Kidney capillary endothelial cell (primary cell): ENCODE measurements around the gene GORASP1.

Experiments
- DNase-seq: peaks from one replicate; pipeline ENCODE4 v3.0.0-alpha.2; 2018; ENCODE audit warnings: low spot score

Gene GORASP1

DNA sequence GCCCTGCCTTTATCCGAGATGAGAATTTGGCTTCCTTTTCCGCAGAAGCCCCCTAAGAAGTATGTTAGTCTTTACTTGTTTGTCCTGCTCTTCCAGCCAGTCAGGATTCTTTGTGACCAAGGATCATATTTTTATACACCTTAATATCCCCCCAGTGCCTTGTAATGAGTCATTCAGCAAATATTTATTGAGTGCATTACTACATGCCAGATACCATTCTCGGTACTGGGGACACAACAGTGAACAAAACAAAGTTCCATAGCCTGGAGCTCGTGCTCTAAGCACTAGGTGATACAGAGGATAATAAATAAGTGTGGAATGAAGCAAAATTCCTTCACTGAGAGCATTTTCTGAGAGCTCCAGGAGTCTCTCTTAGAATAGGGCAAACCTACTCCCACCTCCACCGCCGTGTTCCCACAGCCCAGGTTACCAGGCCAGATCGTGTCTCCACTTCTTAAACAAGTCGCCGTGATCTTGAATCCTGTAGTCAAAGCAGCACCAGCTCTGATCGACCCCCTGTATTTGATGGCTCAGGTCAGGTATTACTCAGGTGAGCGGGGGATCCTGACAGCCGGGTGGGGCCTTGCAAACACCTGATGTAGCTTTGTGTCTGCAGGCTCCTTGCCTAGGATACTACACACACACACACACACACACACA lies 18.5 kb upstream of the GORASP1 start:
- DNase-seq = no peak

DNA sequence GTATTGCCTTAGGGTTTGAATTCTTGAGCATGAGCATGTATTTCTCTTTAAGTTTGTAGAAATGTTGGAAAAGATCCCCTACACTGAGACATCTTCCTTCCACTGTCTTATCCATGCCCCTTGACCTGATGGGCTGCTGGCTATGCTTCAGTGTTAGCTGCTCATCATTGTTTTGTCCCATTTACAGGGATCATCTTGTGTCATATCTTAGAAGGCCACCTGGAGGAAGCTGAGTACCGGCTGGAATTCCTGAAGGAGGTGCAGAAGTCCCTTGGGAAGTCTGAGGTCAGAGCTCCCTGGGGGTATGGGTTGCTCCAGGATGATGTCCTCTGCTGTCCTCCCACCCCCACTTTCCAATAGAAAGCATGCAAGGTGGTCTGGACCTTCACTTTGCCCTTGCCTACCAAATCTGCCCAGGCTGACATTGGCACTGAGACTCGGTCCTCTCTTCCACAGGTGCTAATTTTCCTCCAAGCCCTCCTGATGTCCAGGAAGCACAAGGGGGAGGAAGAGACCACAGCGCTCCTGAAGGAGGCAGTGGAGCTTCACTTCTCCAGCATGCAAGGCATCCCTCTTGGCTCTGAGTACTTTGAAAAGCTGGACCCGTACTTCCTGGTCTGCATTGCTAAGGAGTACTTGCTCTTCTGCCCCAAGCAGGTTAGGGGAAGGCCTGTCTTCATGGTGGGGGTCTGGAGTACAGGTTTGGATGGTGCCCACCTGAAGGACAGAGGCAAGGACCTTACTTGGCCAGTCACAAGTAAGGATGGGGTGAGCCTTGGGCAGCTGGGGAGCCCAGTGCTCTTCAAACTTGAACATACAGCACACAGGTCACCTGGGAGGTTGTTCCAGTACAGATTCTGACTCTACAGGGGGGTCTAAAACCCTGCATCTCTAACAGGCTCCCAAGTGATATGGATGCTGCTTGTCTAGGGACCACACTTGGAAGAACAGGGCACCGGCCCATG lies 17.7 kb upstream of the GORASP1 start:
- DNase-seq = no peak

DNA sequence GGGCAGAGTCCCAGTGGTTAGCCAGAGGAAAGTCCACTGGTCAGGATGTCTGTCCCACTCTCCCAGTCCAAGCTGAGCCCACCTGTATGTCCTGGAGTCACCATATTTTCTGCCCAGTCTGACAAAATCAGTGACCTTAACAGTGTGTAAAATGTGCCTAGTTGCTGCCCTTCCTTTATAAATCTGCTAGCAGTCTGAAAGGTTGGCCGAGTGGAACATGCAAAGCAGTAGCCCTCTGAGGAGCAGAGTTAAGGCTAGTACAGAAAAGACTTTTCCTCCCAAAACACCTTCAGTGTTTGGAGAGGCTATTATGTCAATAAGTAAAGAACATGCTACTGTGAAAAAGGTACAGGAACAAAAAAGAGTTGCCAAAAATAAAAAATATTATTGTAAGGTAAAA lies 15.4 kb upstream of the GORASP1 start:
- no peak for DNase-seq

DNA sequence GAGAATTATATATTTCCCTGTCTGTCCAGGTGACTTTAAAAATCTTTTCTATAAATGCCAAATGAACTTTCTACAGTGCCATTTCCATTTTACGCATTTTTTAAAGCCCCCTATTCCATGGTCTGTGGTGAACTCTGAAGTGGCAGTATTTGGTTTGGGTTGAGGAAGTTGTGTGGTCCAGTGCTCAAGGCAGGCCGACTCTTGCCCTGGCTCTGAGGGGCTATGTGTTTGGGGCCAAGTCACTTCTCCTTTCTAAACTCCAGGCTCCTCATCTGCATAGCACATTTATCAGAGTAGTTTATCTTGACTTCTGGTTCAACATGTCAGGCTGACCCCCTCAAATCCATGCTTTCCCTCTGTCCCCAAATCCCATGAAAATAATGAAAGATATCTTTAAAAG lies 14.2 kb upstream of the GORASP1 start:
- no peak for DNase-seq

DNA sequence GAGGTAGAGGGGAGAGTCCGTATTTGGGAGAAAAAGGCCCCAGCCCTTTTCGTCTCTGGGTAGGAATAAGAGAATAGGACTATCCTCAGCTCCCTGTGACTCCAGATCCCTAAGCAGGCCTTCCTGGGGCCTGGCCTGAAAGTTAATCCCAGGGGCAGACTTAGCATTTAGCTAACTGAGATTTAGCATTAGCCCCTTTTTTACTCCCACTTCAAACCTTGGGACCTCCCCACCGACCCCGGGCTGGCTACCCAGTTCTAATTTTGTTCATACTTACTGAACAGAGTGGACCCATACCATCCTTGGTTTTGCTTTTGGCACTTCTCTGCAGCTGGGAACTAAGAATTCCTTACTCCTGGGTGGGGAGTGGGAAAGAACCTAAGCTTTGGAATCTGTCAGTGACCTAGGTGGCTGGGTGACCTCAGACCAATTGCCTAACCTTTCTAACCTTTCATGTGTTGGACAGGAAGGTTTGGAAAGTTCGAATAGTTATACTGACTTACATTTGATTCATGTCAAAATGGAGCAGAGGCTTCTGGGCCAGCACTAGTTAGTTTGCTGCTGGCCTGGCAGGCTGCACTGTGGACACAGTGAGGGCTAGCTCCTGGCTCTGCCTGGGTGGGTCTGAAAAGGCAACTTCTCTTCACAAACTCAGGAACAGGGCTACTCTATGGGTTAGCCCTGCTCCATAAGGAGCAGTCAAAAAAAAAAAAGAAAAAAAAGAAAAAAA lies 11.7 kb upstream of the GORASP1 start:
- DNase-seq = no peak

DNA sequence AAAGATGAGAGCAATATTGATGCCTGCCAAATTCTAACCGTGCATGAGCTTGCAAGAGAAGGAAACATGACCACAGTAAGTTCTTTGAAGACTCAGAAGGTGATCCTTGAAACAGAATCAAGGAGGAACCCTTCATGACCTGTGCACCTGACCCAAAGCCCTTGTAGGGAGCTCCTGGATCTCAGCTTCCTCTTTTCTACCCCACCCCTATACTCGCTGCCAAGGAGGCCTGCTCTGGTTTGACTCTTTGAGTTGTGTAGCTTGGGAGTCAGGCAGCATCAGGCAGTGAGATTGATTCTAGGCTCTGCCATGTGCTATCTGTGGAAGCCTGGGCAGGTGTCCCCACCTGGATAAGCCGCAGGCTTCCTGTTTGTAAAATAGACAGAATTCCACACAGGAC lies 10.7 kb upstream of the GORASP1 start:
- DNase-seq = no peak

DNA sequence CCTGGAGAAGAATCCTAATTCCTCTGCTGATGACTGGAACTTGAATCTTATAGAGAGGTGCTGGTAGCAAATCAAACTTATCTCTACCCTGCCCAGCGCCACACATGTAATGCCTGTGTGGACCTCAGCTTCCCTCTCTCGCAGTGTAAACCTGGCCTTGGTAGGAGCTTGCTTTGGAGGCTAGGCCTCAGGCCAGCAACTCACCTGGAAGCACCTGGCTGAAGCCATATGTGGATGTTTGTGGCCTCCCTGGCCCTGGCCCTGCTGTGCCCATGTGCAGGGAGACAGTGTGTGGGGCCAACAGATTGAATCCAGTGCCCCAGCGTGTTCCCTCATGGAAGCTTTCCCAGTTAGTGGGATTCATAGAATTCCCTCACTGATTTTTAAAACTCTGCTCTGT lies 8.4 kb upstream of the GORASP1 start:
- DNase-seq = no peak

DNA sequence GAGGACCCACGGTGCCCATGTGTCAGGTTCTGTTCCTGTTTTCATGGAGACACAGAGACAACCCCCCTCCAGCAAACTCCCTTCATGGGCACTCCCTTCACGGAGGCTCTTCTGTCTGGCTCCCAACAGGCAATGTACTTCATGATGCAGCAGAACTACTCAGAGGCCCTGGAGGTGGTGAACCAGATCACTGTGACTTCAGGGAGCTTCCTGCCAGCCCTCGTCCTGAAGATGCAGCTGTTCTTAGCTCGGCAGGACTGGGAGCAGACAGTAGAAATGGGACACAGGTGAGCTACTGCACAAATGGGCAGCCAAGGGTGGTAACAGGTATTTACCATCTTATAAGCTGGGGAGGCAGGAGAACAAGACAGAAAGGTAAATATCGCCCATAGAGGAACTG lies 7.0 kb upstream of the GORASP1 start:
- no peak for DNase-seq

DNA sequence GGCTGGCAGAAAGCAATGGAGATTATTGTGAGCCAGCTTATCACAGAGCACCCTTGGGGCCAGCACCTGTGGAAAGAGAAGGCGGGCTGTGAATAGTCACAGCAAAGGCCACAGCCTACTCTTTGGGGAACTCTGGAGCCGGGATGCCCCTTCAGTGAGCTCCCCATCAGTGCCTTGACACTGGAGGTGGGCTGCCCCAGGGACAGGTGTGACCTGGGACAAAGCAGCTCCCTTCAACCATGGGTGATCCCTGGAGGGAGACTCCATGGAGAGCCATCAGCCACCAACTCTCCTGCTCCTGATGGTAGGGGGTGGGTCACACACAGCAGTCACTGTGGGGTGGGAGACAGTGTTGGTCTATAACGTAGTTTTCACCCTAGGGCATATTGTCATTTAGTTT lies 5.9 kb upstream of the GORASP1 start:
- DNase-seq = no peak

DNA sequence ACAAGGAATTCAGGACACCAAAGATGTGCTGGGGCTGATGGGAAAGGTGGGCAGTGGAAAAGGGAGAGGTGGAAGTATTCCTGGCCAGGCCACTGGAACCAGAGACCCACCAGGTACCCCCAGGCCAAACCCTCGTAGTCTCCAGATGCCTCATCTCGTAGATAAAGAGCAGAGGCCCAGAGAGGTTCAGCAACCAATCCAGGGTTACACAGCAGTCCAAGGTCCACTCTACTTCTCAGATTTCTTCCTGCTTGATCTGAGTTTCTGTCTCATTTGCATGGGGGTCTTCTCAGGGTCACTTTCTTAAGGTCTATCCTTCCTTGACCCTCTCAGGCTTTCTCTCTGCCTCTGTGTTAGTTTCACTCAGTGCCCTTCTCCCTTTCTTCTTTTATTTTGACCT lies 5.1 kb upstream of the GORASP1 start:
- no peak for DNase-seq

DNA sequence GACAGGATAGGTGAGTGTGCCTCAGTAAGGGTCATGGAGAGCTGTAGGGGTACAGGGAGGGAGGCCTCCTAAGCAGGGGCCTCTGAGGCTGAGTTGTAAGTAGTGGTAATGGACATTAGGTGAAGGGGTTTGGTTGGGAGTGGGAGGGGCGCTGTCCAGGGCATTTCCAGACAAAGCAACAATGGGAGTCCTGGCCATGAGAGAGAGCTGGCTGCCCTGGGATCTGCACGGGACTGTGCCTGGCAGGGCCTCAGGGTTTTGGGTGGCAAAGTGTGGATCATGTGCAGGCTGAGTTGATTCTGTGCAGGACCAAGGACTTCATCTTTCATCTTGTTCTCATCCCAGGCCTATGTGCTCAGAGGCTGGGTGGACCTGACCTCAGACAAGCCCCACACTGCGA lies 4.7 kb upstream of the GORASP1 start:
- no peak for DNase-seq

DNA sequence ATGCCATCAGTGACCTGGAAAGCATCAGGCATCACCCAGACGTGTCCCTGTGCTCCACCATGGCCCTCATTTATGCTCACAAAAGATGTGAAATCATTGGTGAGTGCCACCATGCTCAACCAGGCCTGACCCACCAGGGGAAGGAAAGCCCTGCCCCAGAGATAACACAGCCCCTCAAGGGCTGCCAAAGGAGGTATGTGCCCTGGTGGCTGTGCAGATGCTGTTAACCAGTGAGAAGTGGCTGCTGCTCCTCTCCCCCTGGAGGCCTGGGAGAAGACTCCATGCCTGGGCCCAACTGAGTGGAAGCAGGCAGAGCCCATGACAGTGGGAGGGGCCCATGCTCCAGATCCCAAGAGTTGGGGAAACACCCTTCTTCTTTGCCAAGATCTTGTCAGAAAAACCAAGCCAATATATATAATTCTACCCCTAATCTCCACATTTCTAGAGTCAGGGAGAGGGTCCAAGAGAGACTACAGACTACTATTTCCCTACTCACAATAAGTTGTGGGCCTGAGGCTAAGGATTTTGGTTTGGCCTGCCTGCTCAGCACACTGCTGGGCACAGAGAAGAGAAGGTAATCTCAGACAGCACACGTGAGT lies 2.7 kb upstream of the GORASP1 start:
- no peak for DNase-seq

DNA sequence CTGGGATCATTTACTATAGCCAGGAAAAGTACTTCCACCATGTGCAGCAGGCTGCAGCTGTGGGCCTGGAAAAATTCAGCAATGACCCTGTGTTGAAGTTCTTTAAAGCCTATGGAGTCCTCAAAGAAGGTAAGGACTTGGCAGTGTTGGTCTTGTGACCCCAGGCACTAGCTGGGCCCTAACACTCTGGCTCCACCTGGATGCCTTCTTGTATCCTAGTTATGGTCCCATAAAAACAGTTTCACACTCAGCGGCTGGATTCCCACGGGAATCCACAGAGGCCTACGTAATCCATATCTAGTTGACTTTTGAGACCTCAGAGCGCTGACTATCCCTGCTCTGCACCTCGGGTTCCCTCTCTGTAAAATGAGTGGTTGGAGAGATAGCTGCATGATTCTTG lies 1.7 kb upstream of the GORASP1 start:
- no peak for DNase-seq

DNA sequence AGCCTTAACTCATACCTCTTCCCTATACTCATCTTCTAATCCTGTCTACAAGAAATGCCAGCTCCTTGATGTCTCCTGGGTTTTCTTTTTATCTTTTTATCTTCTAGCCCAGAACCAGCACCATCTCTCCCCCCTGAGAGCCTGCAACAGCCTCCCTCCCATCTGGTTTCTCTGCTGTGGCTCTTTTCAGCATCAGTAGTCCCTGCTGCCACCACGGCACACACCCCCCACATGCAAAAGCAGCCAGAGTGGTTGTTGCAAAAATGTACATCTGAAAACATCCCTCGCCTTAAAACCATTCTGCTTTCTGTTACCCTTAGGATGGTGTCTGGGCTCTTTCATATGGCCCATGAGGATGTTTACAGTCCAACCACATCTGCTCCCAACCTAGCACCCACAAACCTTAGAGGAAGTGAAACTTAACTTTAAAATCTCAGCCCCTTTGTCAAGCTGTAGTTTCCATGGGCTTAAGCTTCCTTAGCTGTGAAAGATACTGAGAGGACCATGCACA lies 828 bp upstream of the GORASP1 start:
- no peak for DNase-seq

DNA sequence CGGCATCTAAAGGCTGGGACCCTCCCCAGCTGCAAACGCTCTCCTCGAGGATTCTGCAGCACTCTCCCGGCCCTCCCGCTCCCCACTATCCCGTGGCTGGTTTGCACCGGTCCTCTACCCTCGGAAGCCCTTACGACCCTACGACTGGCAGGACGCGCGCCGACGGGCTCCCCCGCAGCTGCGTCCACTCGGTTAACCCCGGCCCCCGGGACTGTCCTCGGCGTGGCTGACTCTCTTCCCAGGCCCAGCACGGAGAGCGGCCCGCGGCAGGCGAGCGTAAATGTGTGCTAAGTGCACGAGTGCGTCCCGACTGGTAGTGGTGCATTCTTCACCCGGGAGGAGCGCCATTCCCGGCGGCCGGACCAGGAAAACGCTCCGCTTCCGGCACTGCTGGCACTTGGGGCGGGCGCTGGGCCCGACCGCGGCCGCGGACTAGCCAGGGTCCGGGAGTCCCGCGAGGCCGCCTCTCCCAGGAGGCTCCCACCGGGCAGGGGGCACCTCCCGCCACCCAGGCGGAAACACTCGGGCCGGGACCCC lies 508 bp downstream of the GORASP1 start:
- DNase-seq = no peak

DNA sequence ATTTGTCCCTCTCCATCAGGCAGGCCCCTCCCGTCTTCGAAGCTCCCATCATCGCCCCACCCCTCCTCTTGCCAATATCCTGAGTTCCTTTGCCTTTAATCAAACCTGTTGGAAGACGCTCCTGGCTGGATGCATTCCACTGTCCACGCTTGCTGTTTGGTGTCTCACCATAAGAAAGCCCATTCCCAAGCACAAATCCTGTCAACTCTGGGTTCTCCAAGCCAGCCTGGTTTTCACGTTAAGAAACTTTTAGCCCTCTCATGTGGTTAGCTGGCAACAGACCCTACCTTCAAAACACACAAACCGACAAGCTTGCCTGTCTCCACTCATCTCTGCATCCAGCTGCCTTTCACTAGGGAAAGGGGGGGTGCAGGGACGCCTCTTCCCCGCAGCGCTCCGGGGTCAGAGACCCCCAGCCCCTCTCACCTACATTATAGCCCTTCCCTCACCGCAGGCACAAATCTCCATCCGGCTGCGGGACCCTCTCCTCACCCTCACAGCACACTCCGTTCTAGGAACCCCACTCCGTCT lies 1.1 kb downstream of the GORASP1 start:
- DNase-seq = peak; percentile 25

DNA sequence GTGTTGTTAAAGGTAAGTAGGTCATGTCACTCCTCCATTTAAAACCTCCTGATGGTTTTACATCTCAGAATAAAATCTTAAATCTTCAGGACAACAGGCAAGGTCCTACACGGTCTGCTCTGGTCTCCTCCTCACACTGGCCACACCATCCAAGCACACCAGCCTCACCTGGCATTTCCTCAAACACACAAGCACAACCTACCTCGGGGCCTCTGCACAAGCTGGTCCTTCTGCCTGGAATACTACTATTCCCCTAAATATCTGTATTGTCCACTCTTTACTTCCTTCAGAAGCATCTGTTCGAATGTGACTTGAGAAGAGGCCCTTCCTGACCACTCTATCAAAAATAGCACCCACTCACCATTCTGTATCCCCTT lies 1.8 kb downstream of the GORASP1 start:
- no peak for DNase-seq

DNA sequence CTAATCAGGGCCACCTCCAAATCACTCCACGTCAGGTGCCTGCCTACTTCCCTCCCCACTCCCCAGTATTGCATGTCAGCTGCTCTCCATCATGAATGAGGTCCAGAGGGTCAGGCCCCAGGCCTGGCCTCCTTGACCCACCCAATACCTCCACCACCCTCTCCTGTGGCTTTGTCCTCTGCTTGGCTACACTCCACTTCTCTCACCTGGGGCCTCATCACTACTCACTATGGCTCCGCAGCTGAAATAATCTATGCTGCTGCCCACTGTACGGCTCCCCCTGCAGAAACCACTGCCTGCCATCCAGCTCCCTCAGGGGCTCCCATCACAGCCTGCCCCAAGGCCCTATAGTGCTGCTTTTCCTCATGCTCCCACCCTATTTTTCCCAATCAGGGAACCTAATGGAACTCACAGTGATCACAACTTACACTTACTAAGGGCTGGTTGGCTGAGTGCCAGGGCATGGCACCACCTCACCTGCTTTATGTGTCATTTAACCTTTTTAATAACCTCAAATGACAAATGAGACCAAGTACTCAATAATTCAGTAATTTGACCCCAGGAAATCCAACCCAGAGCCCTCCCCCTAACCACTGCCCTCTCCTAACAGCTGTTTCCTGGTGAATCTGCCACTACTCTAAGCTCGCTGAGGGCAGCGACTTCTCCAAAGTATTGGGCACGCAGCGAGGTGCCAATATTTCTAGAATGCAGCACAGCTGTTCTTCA lies 2.3 kb downstream of the GORASP1 start:
- no peak for DNase-seq

DNA sequence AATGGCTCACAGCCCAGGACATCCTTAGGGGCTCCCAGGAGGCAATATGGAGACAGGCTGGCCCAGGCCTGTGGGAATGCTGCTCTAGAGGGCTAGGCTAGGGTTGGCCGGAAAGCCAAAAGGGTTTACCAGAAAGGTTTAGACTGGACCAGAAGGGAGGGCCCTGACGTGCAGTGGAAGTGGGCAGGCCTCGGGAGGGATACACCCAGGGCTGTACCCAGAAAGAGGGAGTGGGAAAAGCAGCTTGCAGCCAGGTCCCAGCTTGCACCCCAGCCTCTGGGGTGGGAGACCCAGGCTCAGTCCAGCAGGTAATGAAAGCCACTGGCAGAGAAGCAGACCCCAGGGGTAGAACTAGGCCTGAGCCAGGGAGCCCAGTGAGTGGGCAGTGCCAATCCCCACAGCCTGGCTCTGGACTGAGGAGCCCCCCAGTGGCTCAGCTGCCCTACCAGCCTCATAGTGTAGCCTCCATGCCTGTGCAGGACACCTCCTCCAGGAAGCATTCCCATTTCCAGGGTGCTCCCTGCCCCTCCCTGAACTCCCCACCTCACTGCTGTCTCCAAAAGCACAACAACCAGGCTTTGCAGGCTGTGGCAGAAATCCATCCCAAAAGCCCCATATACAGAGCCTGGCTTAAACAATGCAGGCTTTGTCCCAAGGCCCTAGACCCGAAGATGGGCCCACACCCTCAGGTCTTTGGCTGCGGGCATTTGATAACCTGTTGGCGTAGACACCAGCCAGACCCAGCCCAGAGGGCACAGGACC lies 3.5 kb downstream of the GORASP1 start:
- DNase-seq = no peak

DNA sequence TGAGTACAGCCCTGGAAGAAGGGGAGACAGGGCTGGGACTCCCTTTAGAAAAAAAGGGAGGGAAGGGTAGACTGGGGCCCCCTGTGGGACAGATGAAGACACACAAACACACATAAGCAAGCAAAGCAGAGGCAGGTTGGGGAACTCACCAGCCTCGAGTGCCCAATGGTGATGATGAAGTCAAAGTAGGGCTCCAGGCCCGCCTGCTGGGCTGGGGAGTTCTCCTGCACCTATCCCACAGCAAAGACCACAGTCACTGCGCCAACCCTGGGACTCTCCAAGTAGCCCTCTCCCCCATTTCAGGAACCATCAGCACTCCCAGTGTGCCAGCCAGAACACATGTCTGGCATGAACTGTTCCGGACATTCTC lies 4.1 kb downstream of the GORASP1 start:
- no peak for DNase-seq
